Mucosa of descending colon (tissue), 3 donors: Measurements from ENCODE around the gene FYCO1. TPM values are rescaled to one million over a fixed set of nuclear protein-coding genes. Genes with fewer than 3 reads are reported as not detected.

Experiments used
- ATAC-seq: fragments of 200-7000 bp; cut with Tn5 transposase; one replicate; pipeline ENCODE4 v1.9.1; 2020; ENCODE audit warnings: mild to moderate bottlenecking, moderate library complexity
- DNase-seq, 3 donors: peaks; one replicate each; pipeline ENCODE4 v3.0.0-alpha.2; 2020
- H3K36me3 ChIP-seq: fragments of 200-600 bp; one replicate; pipeline ENCODE4 v1.8.0; 2021; ENCODE audit warnings: low read depth, mild to moderate bottlenecking
- H3K4me1 ChIP-seq: fragments of 200-600 bp; one replicate; pipeline ENCODE4 v1.8.0; 2021; ENCODE audit warnings: low read depth, mild to moderate bottlenecking
- H3K4me3 ChIP-seq: fragments of 200-600 bp; one replicate; pipeline ENCODE4 v1.8.0; 2021; ENCODE audit warnings: mild to moderate bottlenecking
- H3K9me3 ChIP-seq: fragments of 200-600 bp; one replicate; pipeline ENCODE4 v1.8.0; 2021; ENCODE audit warnings: mild to moderate bottlenecking
- intact Hi-C, 2 donors: fragments of 100-400 bp; cut with DNase I in 1 of 2; cut with micrococcal nuclease in 1 of 2; formaldehyde crosslinking; loops; one replicate each; pipeline versions ENCODE4 v1.11.0 to v1.11.1; 2022; cut with DNase I, micrococcal nuclease
- total RNA-seq, 3 donors: library from RNA; stranded (reverse); fragmentation: NEBNext Ultra II Directional in 2 of 3; extraction: Animal tissue kit (Norgen Biotek cat#: 25700) in 2 of 3; gene quantifications; one replicate each; pipeline versions ENCODE4 v1.2.1 to v1.2.4, GENCODE V29; 2021 to 2023
- TF ChIP-seq, protein P1 (sequence below): fragments of 200-600 bp; IDR thresholded peaks from one replicate; pipeline ENCODE4 v1.8.0; 2022; ENCODE audit warnings: antibody characterized with exemption, mild to moderate bottlenecking
- donor health status: DM: no; HTN: no; CAD: no; lungs with moderate emphysema.
- donor health status: DM: no; HTN: no; CAD: no.
- donor health status: DM: no; HTN: yes; CAD: no.

Gene FYCO1
- total RNA-seq, 3 donors from 2014 or later: 25.4 to 76.5 (median 27.7) TPM

DNA sequence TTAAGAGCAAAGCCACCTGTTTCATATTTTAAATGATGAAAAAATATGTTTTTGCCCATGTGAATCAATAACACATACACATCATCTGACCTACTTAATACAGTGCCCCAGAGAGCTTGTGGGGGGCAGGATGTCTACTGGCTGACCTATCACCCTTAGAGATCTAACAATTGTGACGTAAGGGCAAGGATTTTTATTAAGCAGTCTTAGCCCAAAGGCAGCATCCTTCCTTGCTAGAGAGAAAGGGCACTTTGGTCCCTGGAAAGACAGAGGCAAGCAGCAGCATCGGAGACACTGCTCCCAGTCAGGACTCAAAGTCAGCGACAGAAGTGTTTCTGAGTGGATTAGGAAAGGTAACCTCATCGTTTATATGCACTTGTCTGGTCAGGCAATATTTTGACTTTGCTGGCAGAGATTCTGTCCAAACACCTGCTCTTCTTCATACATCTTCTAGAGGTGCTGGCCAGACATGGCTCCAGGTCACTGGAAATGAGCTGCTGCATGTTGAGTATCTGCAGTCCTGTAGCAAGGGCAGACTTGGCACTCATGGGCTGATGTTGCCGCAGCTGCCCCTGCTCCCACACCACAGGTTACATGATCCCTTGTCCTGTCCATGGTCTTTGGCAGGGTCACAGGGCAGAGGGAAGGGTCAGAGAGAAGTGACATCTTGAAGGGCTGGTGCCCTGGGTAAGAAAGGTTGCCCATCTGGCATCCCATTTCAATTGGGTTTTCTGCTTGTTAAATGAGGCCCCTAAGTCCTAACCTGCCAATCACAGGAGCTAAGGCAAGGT is 50.6 kb downstream of the FYCO1 start:
- H3K4me1 ChIP-seq: peaks cover 5% of the 10 kb centered on the region
- H3K9me3 ChIP-seq: no peaks in the 10 kb centered on the region
- H3K36me3 ChIP-seq: no peaks in the 10 kb centered on the region
- TF ChIP-seq, protein P1, sequence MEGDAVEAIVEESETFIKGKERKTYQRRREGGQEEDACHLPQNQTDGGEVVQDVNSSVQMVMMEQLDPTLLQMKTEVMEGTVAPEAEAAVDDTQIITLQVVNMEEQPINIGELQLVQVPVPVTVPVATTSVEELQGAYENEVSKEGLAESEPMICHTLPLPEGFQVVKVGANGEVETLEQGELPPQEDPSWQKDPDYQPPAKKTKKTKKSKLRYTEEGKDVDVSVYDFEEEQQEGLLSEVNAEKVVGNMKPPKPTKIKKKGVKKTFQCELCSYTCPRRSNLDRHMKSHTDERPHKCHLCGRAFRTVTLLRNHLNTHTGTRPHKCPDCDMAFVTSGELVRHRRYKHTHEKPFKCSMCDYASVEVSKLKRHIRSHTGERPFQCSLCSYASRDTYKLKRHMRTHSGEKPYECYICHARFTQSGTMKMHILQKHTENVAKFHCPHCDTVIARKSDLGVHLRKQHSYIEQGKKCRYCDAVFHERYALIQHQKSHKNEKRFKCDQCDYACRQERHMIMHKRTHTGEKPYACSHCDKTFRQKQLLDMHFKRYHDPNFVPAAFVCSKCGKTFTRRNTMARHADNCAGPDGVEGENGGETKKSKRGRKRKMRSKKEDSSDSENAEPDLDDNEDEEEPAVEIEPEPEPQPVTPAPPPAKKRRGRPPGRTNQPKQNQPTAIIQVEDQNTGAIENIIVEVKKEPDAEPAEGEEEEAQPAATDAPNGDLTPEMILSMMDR: no peak
- no peak overlapping the region for H3K4me3 ChIP-seq
- intact Hi-C loops: loop anchor here in 1 of 2 donors (5.0 kb wide), 1 partner anchor 132 kb away; no protein-coding TSS in a partner anchor
- ATAC-seq (peak; percentile 30), DNase-seq (no peak)

DNA sequence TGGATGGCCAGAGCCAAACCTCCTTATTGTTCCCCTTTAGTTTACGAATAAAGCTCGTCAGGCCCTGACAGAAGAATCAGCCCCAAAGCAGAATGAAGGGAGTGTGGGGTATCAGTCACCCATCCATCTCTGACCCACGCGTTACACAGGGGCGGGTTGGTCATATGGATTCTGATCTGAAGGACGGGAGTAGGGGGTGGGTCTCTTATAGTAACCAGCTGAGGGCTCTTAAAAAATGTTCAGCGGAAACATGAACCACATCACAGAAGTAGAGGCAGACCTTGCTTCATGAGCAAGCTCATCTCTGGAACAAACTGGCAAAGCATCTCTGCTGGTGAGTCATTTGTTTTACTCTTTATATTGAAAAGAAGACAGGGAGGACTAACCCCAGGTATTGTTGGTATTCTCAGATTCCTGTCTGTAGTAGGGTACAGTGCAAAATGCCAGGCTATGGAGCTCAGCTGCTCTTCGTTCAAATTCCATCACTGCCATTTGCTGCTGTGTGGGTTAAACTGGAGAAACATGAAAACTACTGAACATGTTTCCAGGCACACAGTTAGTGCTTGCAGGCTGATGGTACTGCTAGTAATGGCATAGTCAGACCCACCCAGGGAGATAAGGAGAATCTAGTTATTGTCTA is 52.3 kb downstream of the FYCO1 start, which contains the start of gene CXCR6:
CXCR6 (plus strand) TSS at position 258 of the 640 bp plus-strand sequence. CDS start 3,018 bp downstream, outside the sequence.
- TF ChIP-seq, protein P1: no peak
- no peaks in the 10 kb centered on the region for H3K36me3 ChIP-seq
- no peaks in the 10 kb centered on the region for H3K9me3 ChIP-seq
- no peak for DNase-seq
- H3K4me1 ChIP-seq: peaks cover 12% of the 10 kb centered on the region
- H3K4me3 ChIP-seq: no peak within 1 kb of the TSS
- intact Hi-C loops: loop anchor here in 1 of 2 donors (5.0 kb wide), 1 partner anchor 134 kb away; no protein-coding TSS in a partner anchor
- ATAC-seq: peak; percentile 46

DNA sequence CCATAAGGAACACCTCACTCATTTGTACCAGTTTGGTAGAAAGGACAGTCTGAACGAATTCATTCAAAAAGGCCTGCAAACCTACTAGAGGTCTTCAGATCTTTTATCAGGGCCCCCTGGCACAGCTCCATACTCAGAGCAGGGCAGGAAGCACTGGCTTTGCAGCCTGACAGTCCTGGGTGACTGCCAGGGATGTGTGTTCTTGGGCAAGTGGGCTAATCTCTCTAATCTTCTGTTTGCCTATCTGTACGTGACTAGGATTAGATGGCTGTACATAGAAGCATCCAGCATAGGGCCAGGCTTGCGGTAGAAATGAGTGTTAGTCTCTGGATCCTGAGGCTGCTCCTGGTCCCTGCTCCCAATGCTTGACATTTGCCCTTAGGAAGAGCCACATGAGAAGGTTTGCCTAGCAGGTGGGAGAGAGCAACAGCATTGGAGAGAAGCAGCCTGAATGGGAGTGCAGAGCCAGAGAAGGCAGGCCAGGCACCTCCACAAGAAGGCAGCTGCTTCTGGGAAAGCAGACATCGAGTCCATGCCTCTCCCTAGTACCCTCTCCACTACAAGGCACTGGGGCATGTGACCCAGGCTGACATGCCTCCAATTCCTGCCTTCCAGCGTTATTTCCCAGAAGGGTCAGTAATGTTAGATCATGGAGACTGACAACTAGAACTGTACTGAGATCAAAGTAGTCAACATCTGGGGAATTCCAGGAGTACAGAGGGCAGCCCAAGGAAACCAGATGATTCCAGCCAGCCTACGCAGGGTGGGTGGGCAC is 53.4 kb downstream of the FYCO1 start:
- intact Hi-C loops: loop anchor here in 1 of 2 donors (5.0 kb wide), 1 partner anchor 135 kb away; no protein-coding TSS in a partner anchor
- ATAC-seq: no peak
- TF ChIP-seq, protein P1: no peak
- no peaks in the 10 kb centered on the region for H3K36me3 ChIP-seq
- H3K9me3 ChIP-seq: no peaks in the 10 kb centered on the region
- no peak for DNase-seq
- H3K4me3 ChIP-seq: no peak overlapping the region
- H3K4me1 ChIP-seq: peaks cover 12% of the 10 kb centered on the region

DNA sequence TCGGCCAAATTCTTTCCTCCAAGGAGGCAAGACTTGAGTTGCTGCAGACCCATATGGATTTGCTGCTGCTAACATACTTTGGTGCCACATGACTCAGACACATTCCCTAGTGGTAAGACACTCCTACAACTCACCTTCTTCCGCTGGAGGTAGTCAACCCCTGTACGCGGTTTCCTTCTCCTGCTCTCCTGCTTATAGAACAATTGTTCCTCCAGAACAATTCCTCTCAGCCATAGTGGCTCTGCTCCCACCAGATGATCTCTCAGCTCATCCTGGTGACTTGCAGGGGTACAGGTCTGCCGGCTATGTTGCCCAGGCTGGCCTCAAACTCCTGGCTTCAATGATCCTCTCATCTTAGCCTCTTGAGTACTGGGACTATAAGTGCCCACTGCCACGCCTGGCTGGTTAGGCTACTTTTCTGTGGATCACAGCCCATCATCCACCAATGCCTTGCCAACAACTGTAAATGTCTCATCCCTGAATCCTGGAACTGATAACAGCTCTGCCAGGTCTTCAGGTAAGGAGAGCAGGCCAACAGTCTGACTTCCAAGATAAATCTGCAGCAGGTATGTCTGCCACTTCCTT is 54.8 kb downstream of the FYCO1 start:
- intact Hi-C loops: loop anchor here in 1 of 2 donors (5.0 kb wide), 1 partner anchor 136 kb away; no protein-coding TSS in a partner anchor
- ATAC-seq: no peak
- Histone ChIP-seq H3K9me3 (no peaks in the 10 kb centered on the region), H3K36me3 (no peaks in the 10 kb centered on the region), H3K4me1 (peaks cover 12% of the 10 kb centered on the region), H3K4me3 (no peak overlapping the region)
- no peak for DNase-seq
- TF ChIP-seq, protein P1: no peak
